GM12864 (cell line): ENCODE data around the gene MACROD2.

Experiments used
- DNase-seq: peaks from one replicate; pipeline ENCODE4 v3.0.0-alpha.2; 2011; ENCODE audit warnings: low read depth
- H3K4me3 ChIP-seq: 2 replicates; pipeline ENCODE4 v1.5.1; 2011; ENCODE audit warnings: mild to moderate bottlenecking, low read depth, low read length, control low read depth
- CTCF ChIP-seq: IDR thresholded peaks from 2 replicates; pipeline ENCODE4 v1.5.1; 2011; ENCODE audit warnings: low read depth, mild to moderate bottlenecking, moderate library complexity, low read length, control low read depth, inconsistent platforms; ENCODE audit errors: missing control alignments

Gene MACROD2

DNA sequence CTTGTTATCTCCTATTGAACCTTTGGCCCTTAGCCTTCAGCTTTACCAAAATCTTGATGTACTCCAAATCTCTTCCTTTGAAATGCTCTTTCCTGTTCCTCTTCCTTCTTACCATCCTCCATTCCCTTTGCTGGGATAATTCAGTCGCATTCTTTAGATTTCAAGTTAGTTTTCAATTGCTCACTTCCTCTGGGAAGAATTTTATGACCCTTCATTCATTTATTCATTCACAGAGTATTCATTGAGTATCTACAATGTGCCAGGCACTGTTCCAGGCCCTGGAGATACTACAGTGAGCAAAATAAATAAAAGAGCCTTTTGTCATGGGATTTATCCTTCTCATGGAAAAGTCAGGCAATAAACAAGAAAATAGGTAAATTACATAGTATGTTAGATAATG lies 890.3 kb downstream of the MACROD2 start:
- TF ChIP-seq CTCF = no peak
- DNase-seq = no peak
- H3K4me3 ChIP-seq = no peak overlapping the region

GRCh38 chr20:14888134-14888533 lies 892.8 kb downstream of the MACROD2 start:
- DNase-seq = no peak
- H3K4me3 ChIP-seq = no peak overlapping the region
- no peak for TF ChIP-seq CTCF

DNA sequence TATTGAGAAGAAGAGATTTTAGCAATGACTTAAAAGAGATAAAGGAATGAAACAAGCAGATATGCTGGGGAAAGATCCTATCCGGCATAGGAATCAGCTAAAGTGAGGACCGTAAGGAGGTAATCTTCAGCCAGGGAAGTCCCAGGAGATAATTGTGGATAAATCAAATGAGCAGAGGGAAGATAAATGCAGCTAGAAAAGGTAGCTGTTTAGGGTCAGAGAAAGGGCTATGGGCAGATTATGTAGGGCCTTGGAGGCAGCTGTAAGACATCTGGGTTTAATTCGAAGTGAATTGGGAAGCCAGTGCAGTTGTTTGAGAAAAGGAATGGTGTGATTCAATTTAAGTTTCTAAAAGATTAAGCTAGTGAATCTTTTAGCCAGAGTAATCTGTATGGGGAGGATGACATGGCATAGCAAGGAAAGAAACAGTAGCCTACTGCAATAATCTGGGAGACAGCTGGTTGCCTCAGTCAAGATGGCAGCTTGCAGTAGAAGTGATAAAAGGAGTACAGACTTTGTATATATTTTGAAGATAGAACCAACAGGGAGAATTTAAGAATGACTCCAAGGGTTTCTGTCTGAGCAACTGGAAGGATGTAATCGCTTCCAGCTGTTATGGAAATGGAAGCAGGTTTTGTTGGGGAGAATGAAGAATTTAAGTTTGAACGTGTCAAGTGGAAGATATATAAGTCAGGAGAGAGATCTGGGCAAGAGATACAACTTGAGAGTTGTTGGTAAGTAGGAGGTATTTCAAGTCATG lies 894.4 kb downstream of the MACROD2 start:
- TF ChIP-seq CTCF = no peak
- DNase-seq = no peak
- no peak overlapping the region for H3K4me3 ChIP-seq

DNA sequence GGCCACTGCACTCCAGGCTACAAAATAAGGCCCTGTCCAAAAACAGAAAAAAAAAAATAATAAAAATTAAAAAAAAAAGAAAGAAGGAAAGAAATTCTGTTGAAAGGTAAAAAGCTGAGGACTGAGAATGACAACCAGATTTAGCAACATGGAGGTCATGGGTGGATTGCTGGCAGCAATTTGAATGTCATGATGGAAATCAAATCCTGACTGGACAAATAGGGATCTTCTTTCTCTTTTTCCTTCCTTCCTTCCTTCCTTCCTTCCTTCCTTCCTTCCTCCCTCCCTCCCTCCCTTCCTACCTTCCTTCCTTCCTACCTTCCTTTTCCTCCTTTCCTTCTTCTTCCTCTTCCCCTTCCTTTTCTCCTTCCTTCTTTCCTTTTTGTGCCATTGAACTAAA lies 895.4 kb downstream of the MACROD2 start:
- no peak for DNase-seq
- no peak for TF ChIP-seq CTCF
- H3K4me3 ChIP-seq = no peak overlapping the region

DNA sequence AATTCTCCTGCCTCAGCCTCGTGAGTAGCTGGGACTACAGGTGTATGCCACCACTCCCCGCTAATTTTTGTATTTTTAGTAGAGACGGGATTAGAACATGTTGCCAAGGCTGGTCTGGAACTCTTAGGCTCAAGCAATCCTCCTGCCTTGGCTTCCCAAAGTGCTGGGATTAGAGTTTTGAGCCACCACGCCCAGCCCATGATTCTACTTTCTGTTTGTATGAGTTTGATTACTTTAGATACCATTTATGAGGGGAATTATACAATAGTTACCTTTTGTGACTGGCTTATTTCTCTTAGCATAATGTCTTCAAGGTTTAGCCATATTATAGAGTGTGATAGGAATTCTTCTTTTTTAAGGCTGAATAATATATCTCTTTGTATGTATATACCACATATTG lies 897.5 kb downstream of the MACROD2 start:
- no peak for DNase-seq
- H3K4me3 ChIP-seq = no peak overlapping the region
- no peak for TF ChIP-seq CTCF

DNA sequence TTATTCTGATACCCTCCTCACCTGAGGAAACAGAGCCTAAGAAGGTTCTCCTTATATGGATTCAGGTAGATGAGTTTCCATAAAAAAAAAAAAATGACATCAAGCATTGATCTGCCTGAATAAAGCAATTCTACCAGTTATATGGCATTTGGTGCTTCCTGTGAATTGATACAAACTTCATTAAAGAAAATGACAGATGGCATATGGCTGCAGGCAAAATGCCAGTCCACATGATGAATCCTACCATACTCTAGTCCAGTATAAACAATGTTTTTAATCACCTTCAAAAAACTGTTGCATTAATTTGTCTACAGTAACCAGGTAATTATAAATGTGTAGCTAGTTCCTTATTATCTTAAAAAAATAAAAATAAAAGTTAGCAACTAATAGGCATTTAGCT lies 901.3 kb downstream of the MACROD2 start:
- TF ChIP-seq CTCF = no peak
- no peak for DNase-seq
- H3K4me3 ChIP-seq = no peak overlapping the region

DNA sequence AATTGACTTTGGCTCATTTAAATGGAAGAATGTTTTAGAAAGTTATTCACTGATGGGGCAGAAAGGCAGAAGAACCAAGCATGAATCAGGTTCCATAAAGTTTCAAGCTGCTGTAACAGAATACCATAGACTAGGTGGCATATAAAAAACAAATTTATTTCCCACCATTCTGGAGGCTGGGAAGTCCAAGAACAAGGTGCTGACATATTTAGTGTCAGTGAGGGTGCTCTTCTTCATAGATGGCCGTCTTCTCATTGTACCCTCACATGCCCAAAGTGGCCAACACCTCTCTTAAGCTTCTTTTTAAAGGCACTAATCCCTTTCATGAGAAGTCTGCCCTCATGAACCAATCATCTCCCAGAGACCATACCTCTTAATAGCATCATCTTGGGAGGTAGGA lies 902.3 kb downstream of the MACROD2 start:
- DNase-seq = no peak
- no peak for TF ChIP-seq CTCF
- no peak overlapping the region for H3K4me3 ChIP-seq
